HepG2 (cell line): ENCODE data around the gene MYORG. TPM values are rescaled to one million over a fixed set of nuclear protein-coding genes. Genes with fewer than 3 reads are reported as not detected.

Experiments used
- FOSL1 ChIP-seq: sonication (generic); formaldehyde crosslinking; IDR thresholded peaks from 2 replicates; pipeline ENCODE4 v1.9.0; 2021; ENCODE audit warnings: missing genetic modification reagents, borderline replicate concordance
- FOXJ3 ChIP-seq: sonication (generic); formaldehyde crosslinking; IDR thresholded peaks from 2 replicates; pipeline ENCODE4 v1.4.0; 2020; ENCODE audit warnings: missing genetic modification reagents, mild to moderate bottlenecking, borderline replicate concordance
- GATA4 ChIP-seq: sonication (generic); IDR thresholded peaks from 2 replicates; pipeline ENCODE4 v1.6.1; 2016; ENCODE audit warnings: antibody characterized with exemption, low read depth, borderline replicate concordance
- GFI1 ChIP-seq: sonication (generic); formaldehyde crosslinking; IDR thresholded peaks from 2 replicates; pipeline ENCODE4 v1.5.0; 2020; ENCODE audit warnings: missing genetic modification reagents, mild to moderate bottlenecking, borderline replicate concordance
- GLI4 ChIP-seq: sonication (generic); formaldehyde crosslinking; IDR thresholded peaks from 2 replicates; pipeline ENCODE4 v1.5.1; 2020; ENCODE audit warnings: missing genetic modification reagents, mild to moderate bottlenecking, moderate library complexity, borderline replicate concordance
- MAFG ChIP-seq: sonication (generic); formaldehyde crosslinking; IDR thresholded peaks from 2 replicates; pipeline ENCODE4 v1.5.1; 2020; ENCODE audit warnings: mild to moderate bottlenecking, missing genetic modification reagents
- NR2F1 ChIP-seq, 2 experiments: fragments of 450-650 bp in 1 of 2; formaldehyde crosslinking in 1 of 2; IDR thresholded peaks; 2 replicates each; pipeline versions ENCODE4 v1.5.0 to v1.6.1; 2016 to 2020; ENCODE audit warnings: mild to moderate bottlenecking in 1 of 2, missing compliant biosample characterization in 1 of 2, missing genetic modification reagents in 1 of 2, moderate library complexity in 1 of 2
- PITX1 ChIP-seq: sonication (generic); formaldehyde crosslinking; IDR thresholded peaks from 2 replicates; pipeline ENCODE4 v1.5.1; 2020; ENCODE audit warnings: mild to moderate bottlenecking, missing genetic modification reagents
- SAP130 ChIP-seq: IDR thresholded peaks from 2 replicates; pipeline ENCODE4 v1.6.1; 2016; ENCODE audit warnings: low read depth
- SIX4 ChIP-seq: sonication (generic); formaldehyde crosslinking; IDR thresholded peaks from 2 replicates; pipeline ENCODE4 v1.4.0; 2020; ENCODE audit warnings: missing genetic modification reagents
- SUZ12 ChIP-seq: fragments of 150-350 bp; IDR thresholded peaks from 2 replicates; pipeline ENCODE4 v1.6.1; 2014; ENCODE audit warnings: low read depth, low read length
- TAF15 ChIP-seq: fragments of 200-400 bp; formaldehyde crosslinking; IDR thresholded peaks from one replicate; pipeline ENCODE4 v1.6.1; 2018; ENCODE audit warnings: mild to moderate bottlenecking, low read depth, low read length; ENCODE audit not compliant: poor library complexity, severe bottlenecking
- ZFY ChIP-seq: sonication (generic); formaldehyde crosslinking; IDR thresholded peaks from 2 replicates; pipeline ENCODE4 v1.4.0; 2020; ENCODE audit warnings: missing genetic modification reagents
- ZNF354B ChIP-seq: sonication (generic); formaldehyde crosslinking; IDR thresholded peaks from 2 replicates; pipeline ENCODE4 v1.8.0; 2022; ENCODE audit warnings: mild to moderate bottlenecking, missing genetic modification reagents
- ZNF746 ChIP-seq: sonication (generic); formaldehyde crosslinking; IDR thresholded peaks from 2 replicates; pipeline ENCODE4 v1.8.0; 2022; ENCODE audit warnings: mild to moderate bottlenecking, missing genetic modification reagents
- ZNF891 ChIP-seq: sonication (generic); formaldehyde crosslinking; IDR thresholded peaks from 2 replicates; pipeline ENCODE4 v1.5.0; 2020; ENCODE audit warnings: mild to moderate bottlenecking, missing genetic modification reagents
- polyA plus RNA-seq, 8 experiments: library from polyadenylated mRNA; depleted of rRNA in 3 of 8; stranded (reverse) in 7 of 8; unstranded in 1 of 8; fragments of >200 nt; fragmentation: Illumina TruSeq in 4 of 8; extraction: Trizol in 4 of 8; gene quantifications; 2 replicates each; pipeline versions ENCODE4 v1.2.1 to v1.2.3, GENCODE V29; 2011 to 2016; ENCODE audit warnings: low read depth in 4 of 8, missing spikeins in 1 of 8, mixed read lengths in 1 of 8; ENCODE audit not compliant: insufficient read depth in 1 of 8
- total RNA-seq, 5 experiments: library from RNA; depleted of rRNA; stranded (reverse); fragments of >200 nt; fragmentation: Illumina TruSeq; extraction: Trizol; gene quantifications; 2 replicates each; pipeline ENCODE4 v1.2.3, GENCODE V29; 2016; ENCODE audit warnings: low read depth in 1 of 5
- TF ChIP-seq, protein P1 (sequence below): sonication (generic); formaldehyde crosslinking; IDR thresholded peaks from 2 replicates; pipeline ENCODE4 v1.5.0; 2020; ENCODE audit warnings: mild to moderate bottlenecking, missing genetic modification reagents, moderate library complexity
- TF ChIP-seq, protein P2 (sequence below): sonication (generic); formaldehyde crosslinking; IDR thresholded peaks from 2 replicates; pipeline ENCODE4 v1.5.0; 2020; ENCODE audit warnings: mild to moderate bottlenecking, missing genetic modification reagents
- TF ChIP-seq, protein P3 (sequence below): sonication (generic); formaldehyde crosslinking; IDR thresholded peaks from 2 replicates; pipeline ENCODE4 v1.4.0; 2020; ENCODE audit warnings: missing genetic modification reagents, borderline replicate concordance
- TF ChIP-seq, protein P4 (sequence below): sonication (generic); formaldehyde crosslinking; IDR thresholded peaks from 2 replicates; pipeline ENCODE4 v1.4.0; 2020; ENCODE audit warnings: missing genetic modification reagents, borderline replicate concordance

The MYORG gene
- total and polyA plus RNA-seq, 2 of the 13 experiments (the other 11 are each of a cell fraction or from before 2014, with no cell fraction given): 11.1 to 22.4 TPM

DNA sequence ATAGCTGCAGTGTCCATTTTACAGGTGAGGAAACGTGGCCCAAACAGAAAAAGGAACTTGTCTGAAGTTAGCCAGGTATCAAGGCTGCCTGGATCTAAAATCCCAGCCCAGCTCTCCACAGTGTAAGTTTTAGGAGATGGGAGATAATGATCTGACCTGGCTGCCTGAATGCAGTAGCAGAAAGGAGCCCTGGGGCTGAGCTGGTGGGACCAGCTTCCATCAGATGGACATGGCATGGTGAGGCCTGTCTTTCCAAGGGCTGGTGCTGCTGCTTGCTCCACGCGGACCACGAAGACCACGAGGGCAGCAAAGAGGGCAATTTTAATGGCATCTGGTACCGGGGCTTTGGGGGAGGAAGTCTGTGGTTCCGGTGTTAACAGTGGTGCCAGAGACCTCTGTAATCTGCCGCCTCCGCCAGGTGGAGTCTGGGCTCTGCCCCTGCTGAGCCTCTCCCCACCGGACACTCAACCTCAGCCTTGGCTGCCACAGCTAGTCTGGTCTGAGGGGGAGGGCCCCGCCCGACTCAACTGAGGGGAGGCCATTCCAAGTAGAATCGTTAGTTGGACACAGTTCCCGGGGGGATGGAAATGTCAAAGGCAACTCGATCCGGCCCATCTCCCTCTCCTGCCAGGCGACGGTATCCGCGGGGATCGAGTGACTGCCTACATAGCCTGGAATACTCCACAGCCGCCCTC is 650 bp downstream of the MYORG start (continued):
- TF ChIP-seq SUZ12 (no peak), FOXJ3 (CRISPR knock-in tag) (no peak), TAF15 (peak; percentile 42), ZFY (CRISPR knock-in tag) (peak; percentile 34), NR2F1 (CRISPR knock-in tag; IDR thresholded peaks at IDR 0.05) (no peak), SAP130 (CRISPR knock-in tag) (peak; percentile 48; the same call in 1 of the 2 replicates), MAFG (no peak), GATA4 (no peak), ZNF354B (0 out of 2 replicates have a peak, but pooled peaks have one; percentile 59), GFI1 (CRISPR knock-in tag) (0 out of 2 replicates have a peak, but pooled peaks have one; percentile 11), GLI4 (no peak), ZNF746 (peak; percentile 46; the same call in 1 of the 2 replicates), ZNF891 (CRISPR knock-in tag) (peak; percentile 50; the same call in 1 of the 2 replicates), PITX1 (CRISPR knock-in tag) (no peak), FOSL1 (CRISPR knock-in tag) (no peak), SIX4 (CRISPR knock-in tag) (no peak)
- TF ChIP-seq, protein P1, sequence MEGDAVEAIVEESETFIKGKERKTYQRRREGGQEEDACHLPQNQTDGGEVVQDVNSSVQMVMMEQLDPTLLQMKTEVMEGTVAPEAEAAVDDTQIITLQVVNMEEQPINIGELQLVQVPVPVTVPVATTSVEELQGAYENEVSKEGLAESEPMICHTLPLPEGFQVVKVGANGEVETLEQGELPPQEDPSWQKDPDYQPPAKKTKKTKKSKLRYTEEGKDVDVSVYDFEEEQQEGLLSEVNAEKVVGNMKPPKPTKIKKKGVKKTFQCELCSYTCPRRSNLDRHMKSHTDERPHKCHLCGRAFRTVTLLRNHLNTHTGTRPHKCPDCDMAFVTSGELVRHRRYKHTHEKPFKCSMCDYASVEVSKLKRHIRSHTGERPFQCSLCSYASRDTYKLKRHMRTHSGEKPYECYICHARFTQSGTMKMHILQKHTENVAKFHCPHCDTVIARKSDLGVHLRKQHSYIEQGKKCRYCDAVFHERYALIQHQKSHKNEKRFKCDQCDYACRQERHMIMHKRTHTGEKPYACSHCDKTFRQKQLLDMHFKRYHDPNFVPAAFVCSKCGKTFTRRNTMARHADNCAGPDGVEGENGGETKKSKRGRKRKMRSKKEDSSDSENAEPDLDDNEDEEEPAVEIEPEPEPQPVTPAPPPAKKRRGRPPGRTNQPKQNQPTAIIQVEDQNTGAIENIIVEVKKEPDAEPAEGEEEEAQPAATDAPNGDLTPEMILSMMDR (CRISPR knock-in tag): peak; percentile 69
- TF ChIP-seq, protein P2, sequence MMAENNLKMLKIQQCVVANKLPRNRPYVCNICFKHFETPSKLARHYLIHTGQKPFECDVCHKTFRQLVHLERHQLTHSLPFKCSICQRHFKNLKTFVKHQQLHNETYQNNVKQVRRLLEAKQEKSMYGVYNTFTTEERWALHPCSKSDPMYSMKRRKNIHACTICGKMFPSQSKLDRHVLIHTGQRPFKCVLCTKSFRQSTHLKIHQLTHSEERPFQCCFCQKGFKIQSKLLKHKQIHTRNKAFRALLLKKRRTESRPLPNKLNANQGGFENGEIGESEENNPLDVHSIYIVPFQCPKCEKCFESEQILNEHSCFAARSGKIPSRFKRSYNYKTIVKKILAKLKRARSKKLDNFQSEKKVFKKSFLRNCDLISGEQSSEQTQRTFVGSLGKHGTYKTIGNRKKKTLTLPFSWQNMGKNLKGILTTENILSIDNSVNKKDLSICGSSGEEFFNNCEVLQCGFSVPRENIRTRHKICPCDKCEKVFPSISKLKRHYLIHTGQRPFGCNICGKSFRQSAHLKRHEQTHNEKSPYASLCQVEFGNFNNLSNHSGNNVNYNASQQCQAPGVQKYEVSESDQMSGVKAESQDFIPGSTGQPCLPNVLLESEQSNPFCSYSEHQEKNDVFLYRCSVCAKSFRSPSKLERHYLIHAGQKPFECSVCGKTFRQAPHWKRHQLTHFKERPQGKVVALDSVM: no peak
- TF ChIP-seq, protein P3, sequence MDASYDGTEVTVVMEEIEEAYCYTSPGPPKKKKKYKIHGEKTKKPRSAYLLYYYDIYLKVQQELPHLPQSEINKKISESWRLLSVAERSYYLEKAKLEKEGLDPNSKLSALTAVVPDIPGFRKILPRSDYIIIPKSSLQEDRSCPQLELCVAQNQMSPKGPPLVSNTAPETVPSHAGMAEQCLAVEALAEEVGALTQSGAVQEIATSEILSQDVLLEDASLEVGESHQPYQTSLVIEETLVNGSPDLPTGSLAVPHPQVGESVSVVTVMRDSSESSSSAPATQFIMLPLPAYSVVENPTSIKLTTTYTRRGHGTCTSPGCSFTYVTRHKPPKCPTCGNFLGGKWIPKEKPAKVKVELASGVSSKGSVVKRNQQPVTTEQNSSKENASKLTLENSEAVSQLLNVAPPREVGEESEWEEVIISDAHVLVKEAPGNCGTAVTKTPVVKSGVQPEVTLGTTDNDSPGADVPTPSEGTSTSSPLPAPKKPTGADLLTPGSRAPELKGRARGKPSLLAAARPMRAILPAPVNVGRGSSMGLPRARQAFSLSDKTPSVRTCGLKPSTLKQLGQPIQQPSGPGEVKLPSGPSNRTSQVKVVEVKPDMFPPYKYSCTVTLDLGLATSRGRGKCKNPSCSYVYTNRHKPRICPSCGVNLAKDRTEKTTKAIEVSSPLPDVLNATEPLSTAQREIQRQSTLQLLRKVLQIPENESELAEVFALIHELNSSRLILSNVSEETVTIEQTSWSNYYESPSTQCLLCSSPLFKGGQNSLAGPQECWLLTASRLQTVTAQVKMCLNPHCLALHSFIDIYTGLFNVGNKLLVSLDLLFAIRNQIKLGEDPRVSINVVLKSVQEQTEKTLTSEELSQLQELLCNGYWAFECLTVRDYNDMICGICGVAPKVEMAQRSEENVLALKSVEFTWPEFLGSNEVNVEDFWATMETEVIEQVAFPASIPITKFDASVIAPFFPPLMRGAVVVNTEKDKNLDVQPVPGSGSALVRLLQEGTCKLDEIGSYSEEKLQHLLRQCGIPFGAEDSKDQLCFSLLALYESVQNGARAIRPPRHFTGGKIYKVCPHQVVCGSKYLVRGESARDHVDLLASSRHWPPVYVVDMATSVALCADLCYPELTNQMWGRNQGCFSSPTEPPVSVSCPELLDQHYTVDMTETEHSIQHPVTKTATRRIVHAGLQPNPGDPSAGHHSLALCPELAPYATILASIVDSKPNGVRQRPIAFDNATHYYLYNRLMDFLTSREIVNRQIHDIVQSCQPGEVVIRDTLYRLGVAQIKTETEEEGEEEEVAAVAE (CRISPR knock-in tag): no peak
- TF ChIP-seq, protein P4, sequence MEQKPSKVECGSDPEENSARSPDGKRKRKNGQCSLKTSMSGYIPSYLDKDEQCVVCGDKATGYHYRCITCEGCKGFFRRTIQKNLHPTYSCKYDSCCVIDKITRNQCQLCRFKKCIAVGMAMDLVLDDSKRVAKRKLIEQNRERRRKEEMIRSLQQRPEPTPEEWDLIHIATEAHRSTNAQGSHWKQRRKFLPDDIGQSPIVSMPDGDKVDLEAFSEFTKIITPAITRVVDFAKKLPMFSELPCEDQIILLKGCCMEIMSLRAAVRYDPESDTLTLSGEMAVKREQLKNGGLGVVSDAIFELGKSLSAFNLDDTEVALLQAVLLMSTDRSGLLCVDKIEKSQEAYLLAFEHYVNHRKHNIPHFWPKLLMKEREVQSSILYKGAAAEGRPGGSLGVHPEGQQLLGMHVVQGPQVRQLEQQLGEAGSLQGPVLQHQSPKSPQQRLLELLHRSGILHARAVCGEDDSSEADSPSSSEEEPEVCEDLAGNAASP (CRISPR knock-in tag): no peak
